Panc1 (cell line): ENCODE measurements around the gene CST5.

Experiments
- CTCF ChIP-seq: fragments of 450-650 bp; IDR thresholded peaks from 2 replicates; pipeline ENCODE4 v1.5.1; 2017; ENCODE audit warnings: mild to moderate bottlenecking
- POLR2AphosphoS5 ChIP-seq: IDR thresholded peaks from 2 replicates; pipeline ENCODE4 v1.6.1; 2012; ENCODE audit warnings: mild to moderate bottlenecking, low read depth, low read length, moderate library complexity

GRCh38 chr20:23920408-23921325 is 41.1 kb upstream of the CST5 start:
- TF ChIP-seq CTCF (no peak), POLR2AphosphoS5 (no peak)
